Neural cell (in vitro differentiated cells): ENCODE results near the gene DNAH7. TPM values are rescaled to one million over a fixed set of nuclear protein-coding genes. Genes with fewer than 3 reads are reported as not detected.

Experiments
- H2AFZ ChIP-seq: fragments of 200-600, 300-800 bp; sonication (generic), shearing (Covaris generic); 2 replicates; pipeline ENCODE4 v1.6.0; 2014; ENCODE audit warnings: low read depth, mild to moderate bottlenecking, antibody characterized with exemption, low read length, moderate library complexity
- H3F3A ChIP-seq: fragments of 200-600 bp; shearing (Covaris generic); 2 replicates; pipeline ENCODE4 v1.6.1; 2016; ENCODE audit warnings: mild to moderate bottlenecking, moderate library complexity, mixed read lengths, antibody characterized with exemption, low read length; ENCODE audit not compliant: insufficient read depth, poor library complexity, severe bottlenecking
- H3K27ac ChIP-seq: fragments of 200-600, 300-800 bp; sonication (generic), shearing (Covaris generic); 2 replicates; pipeline ENCODE4 v1.5.1; 2014; ENCODE audit warnings: mild to moderate bottlenecking, low read length, moderate library complexity
- H3K27me3 ChIP-seq: fragments of 300-800, 200-600 bp; sonication (generic), shearing (Covaris generic); 2 replicates; pipeline ENCODE4 v1.6.0; 2014; ENCODE audit warnings: mild to moderate bottlenecking, low read depth, low read length, moderate library complexity; ENCODE audit not compliant: insufficient read depth
- H3K36me3 ChIP-seq: fragments of 300-800, 200-600 bp; sonication (generic), shearing (Covaris generic); 2 replicates; pipeline ENCODE4 v1.5.1; 2014; ENCODE audit warnings: mild to moderate bottlenecking, antibody characterized with exemption, low read length, moderate library complexity; ENCODE audit not compliant: insufficient read depth
- H3K4me2 ChIP-seq: fragments of 300-800, 200-600 bp; sonication (generic), shearing (Covaris generic); 2 replicates; pipeline ENCODE4 v1.6.0; 2014; ENCODE audit warnings: mild to moderate bottlenecking, low read length
- H3K4me3 ChIP-seq: fragments of 300-800, 200-600 bp; sonication (generic), shearing (Covaris generic); 2 replicates; pipeline ENCODE4 v1.5.1; 2014; ENCODE audit warnings: mild to moderate bottlenecking, low read length, moderate library complexity
- H3K79me2 ChIP-seq: fragments of 200-600 bp; shearing (Covaris generic); replicated peaks from 2 replicates; pipeline ENCODE4 v1.6.0; 2014; ENCODE audit warnings: mild to moderate bottlenecking, low read length, moderate library complexity; ENCODE audit not compliant: insufficient read depth
- H3K9ac ChIP-seq: fragments of 300-800, 200-600 bp; sonication (generic), shearing (Covaris generic); 2 replicates; pipeline ENCODE4 v1.6.1; 2016; ENCODE audit warnings: mild to moderate bottlenecking, low read length, mixed read lengths
- H3K9me2 ChIP-seq: fragments of 200-600 bp; shearing (Covaris generic); 2 replicates; pipeline ENCODE4 v1.6.1; 2016; ENCODE audit warnings: mild to moderate bottlenecking, low read length, mixed read lengths; ENCODE audit not compliant: insufficient read depth
- H3K9me3 ChIP-seq: fragments of 200-600, 300-800 bp; sonication (generic), shearing (Covaris generic); 2 replicates; pipeline ENCODE4 v1.6.1; 2016; ENCODE audit warnings: mild to moderate bottlenecking, mixed run types, low read length, moderate library complexity, mixed read lengths
- H4K20me1 ChIP-seq: fragments of 200-600 bp; shearing (Covaris generic); 2 replicates; pipeline ENCODE4 v1.6.1; 2016; ENCODE audit warnings: mild to moderate bottlenecking, mixed run types; ENCODE audit not compliant: insufficient read depth
- CTCF ChIP-seq: fragments of 450-650 bp; IDR thresholded peaks from 2 replicates; pipeline ENCODE4 v1.5.1; 2014; ENCODE audit warnings: antibody characterized with exemption, mild to moderate bottlenecking, moderate library complexity; ENCODE audit not compliant: poor library complexity, severe bottlenecking
- EP300 ChIP-seq: fragments of 450-650 bp; conservative IDR thresholded peaks from 2 replicates; pipeline ENCODE4 v1.6.1; 2014; ENCODE audit warnings: antibody characterized with exemption, mild to moderate bottlenecking, moderate library complexity; ENCODE audit not compliant: poor library complexity, severe bottlenecking
- EZH2 ChIP-seq: fragments of 200-600, 300-800 bp; shearing (Covaris generic), sonication (generic); IDR thresholded peaks from 2 replicates; pipeline ENCODE4 v1.6.1; 2014; ENCODE audit warnings: antibody characterized with exemption, low read length, borderline replicate concordance, mild to moderate bottlenecking; ENCODE audit not compliant: insufficient read depth, poor library complexity, severe bottlenecking
- MXI1 ChIP-seq: fragments of 450-650 bp; conservative IDR thresholded peaks from 2 replicates; pipeline ENCODE4 v1.6.1; 2014; ENCODE audit warnings: antibody characterized with exemption, mild to moderate bottlenecking; ENCODE audit not compliant: poor library complexity, severe bottlenecking
- POLR2AphosphoS5 ChIP-seq: IDR thresholded peaks from 2 replicates; pipeline ENCODE4 v1.6.1; 2012
- RAD21 ChIP-seq: fragments of 450-650 bp; conservative IDR thresholded peaks from 2 replicates; pipeline ENCODE4 v1.6.1; 2014; ENCODE audit warnings: antibody characterized with exemption, mild to moderate bottlenecking, moderate library complexity
- REST ChIP-seq: IDR thresholded peaks from 2 replicates; pipeline ENCODE4 v1.6.1; 2012; ENCODE audit warnings: borderline replicate concordance
- SMC3 ChIP-seq: fragments of 450-650 bp; conservative IDR thresholded peaks from 2 replicates; pipeline ENCODE4 v1.6.1; 2014; ENCODE audit warnings: antibody characterized with exemption, mild to moderate bottlenecking, moderate library complexity; ENCODE audit not compliant: poor library complexity
- TAF1 ChIP-seq: IDR thresholded peaks from 2 replicates; pipeline ENCODE4 v1.6.1; 2012; ENCODE audit warnings: low read depth
- polyA plus RNA-seq: library from polyadenylated mRNA; depleted of rRNA; stranded (reverse); fragments of >200 nt; gene quantifications from 2 replicates; pipeline ENCODE4 v1.2.3, GENCODE V29; 2014

Gene DNAH7
- polyA plus RNA-seq, 1 donor from 2014 or later: 0.67 TPM

- H3K4me2 ChIP-seq: no peak overlapping the region
- TF ChIP-seq TAF1 (no peak), SMC3 (no peak), RAD21 (no peak), EP300 (no peak), CTCF (no peak), MXI1 (no peak), EZH2 (no peak), POLR2AphosphoS5 (no peak), REST (no peak)
- H3K27me3 ChIP-seq: no peaks in the 10 kb centered on the region
Observed at GRCh38 chr2:195741191-195741590, 327.4 kb downstream of the DNAH7 start.

GRCh38 chr2:195737511-195738325 lies 330.9 kb downstream of the DNAH7 start:
- Histone ChIP-seq H3K4me3 (no peak overlapping the region), H3K27me3 (no peaks in the 10 kb centered on the region), H3K36me3 (no peaks in the 10 kb centered on the region), H3K4me2 (no peak overlapping the region), H3K27ac (no peak overlapping the region), H3K9ac (no peak overlapping the region), H3K79me2 (no peaks in the 10 kb centered on the region), H2AFZ (no peak overlapping the region), H3K9me3 (no peaks in the 10 kb centered on the region), H4K20me1 (no peaks in the 10 kb centered on the region), H3F3A (no peaks in the 10 kb centered on the region), H3K9me2 (no peaks in the 10 kb centered on the region)
- no peak for TF ChIP-seq MXI1
- no peak for TF ChIP-seq TAF1
- no peak for TF ChIP-seq SMC3
- no peak for TF ChIP-seq RAD21
- TF ChIP-seq POLR2AphosphoS5: no peak
- TF ChIP-seq EZH2: no peak
- no peak for TF ChIP-seq EP300
- no peak for TF ChIP-seq CTCF
- no peak for TF ChIP-seq REST

More at GRCh38 chr2:195741191-195741590, 327.4 kb downstream of the DNAH7 start:
- no peak overlapping the region for H3K27ac ChIP-seq
- no peak overlapping the region for H2AFZ ChIP-seq
- H3F3A ChIP-seq: no peaks in the 10 kb centered on the region
- no peaks in the 10 kb centered on the region for H3K36me3 ChIP-seq
- no peaks in the 10 kb centered on the region for H3K9me2 ChIP-seq
- H3K4me3 ChIP-seq: no peak overlapping the region
- no peaks in the 10 kb centered on the region for H3K9me3 ChIP-seq
- no peaks in the 10 kb centered on the region for H3K79me2 ChIP-seq
- H4K20me1 ChIP-seq: no peaks in the 10 kb centered on the region
- H3K9ac ChIP-seq: no peak overlapping the region
